Trophoblast cell (in vitro differentiated cells and primary cell): ENCODE measurements around the gene FTO.

ENCODE experiments used
- DNase-seq, 2 donors: peaks; one replicate each; pipeline ENCODE4 v3.0.0-alpha.2; 2016
- H2AFZ ChIP-seq: 2 replicates; pipeline ENCODE4 v1.6.1; 2013; ENCODE audit warnings: low read length, moderate library complexity, mild to moderate bottlenecking; ENCODE audit not compliant: insufficient read depth, poor library complexity
- H2AK5ac ChIP-seq: 2 replicates; pipeline ENCODE4 v1.6.1; 2013; ENCODE audit warnings: mild to moderate bottlenecking, low read length
- H2BK120ac ChIP-seq: 2 replicates; pipeline ENCODE4 v1.6.1; 2013; ENCODE audit warnings: low read length, mild to moderate bottlenecking, moderate library complexity; ENCODE audit not compliant: insufficient read depth, poor library complexity
- H2BK12ac ChIP-seq: 2 replicates; pipeline ENCODE4 v1.6.1; 2013; ENCODE audit warnings: mild to moderate bottlenecking, low read length, moderate library complexity
- H2BK5ac ChIP-seq: 2 replicates; pipeline ENCODE4 v1.6.1; 2013; ENCODE audit warnings: low read length, low read depth, moderate library complexity, mild to moderate bottlenecking; ENCODE audit not compliant: poor library complexity
- H3K14ac ChIP-seq: 2 replicates; pipeline ENCODE4 v1.6.1; 2013; ENCODE audit warnings: mild to moderate bottlenecking, low read length
- H3K18ac ChIP-seq: 2 replicates; pipeline ENCODE4 v1.6.1; 2013; ENCODE audit warnings: mild to moderate bottlenecking, low read length
- H3K23ac ChIP-seq: 2 replicates; pipeline ENCODE4 v1.6.1; 2013; ENCODE audit warnings: low read length
- H3K27ac ChIP-seq: 2 replicates; pipeline ENCODE4 v1.5.1; 2013; ENCODE audit warnings: low read depth, mild to moderate bottlenecking, inconsistent platforms, low read length, moderate library complexity
- H3K27me3 ChIP-seq: 2 replicates; pipeline ENCODE4 v1.6.1; 2013; ENCODE audit warnings: inconsistent platforms, mild to moderate bottlenecking, low read length, moderate library complexity; ENCODE audit not compliant: insufficient read depth
- H3K36me3 ChIP-seq, 2 experiments: 1 replicate in 1 of 2; 2 replicates in 1 of 2; pipeline ENCODE4 v1.6.1; 2013; ENCODE audit warnings: low read length in 2 of 2, mild to moderate bottlenecking in 2 of 2, moderate library complexity in 1 of 2; ENCODE audit not compliant: insufficient read depth in 2 of 2, control insufficient read depth in 1 of 2
- H3K4ac ChIP-seq: 2 replicates; pipeline ENCODE4 v1.6.1; 2013; ENCODE audit warnings: low read depth, mild to moderate bottlenecking, low read length, moderate library complexity
- H3K4me1 ChIP-seq, 2 experiments: 1 replicate in 1 of 2; 2 replicates in 1 of 2; pipeline ENCODE4 v1.6.1; 2013; ENCODE audit warnings: low read length in 2 of 2, mild to moderate bottlenecking in 2 of 2, moderate library complexity in 1 of 2; ENCODE audit not compliant: insufficient read depth in 2 of 2, control insufficient read depth in 1 of 2
- H3K4me2 ChIP-seq: 2 replicates; pipeline ENCODE4 v1.6.1; 2013; ENCODE audit warnings: inconsistent platforms, mild to moderate bottlenecking, low read length, moderate library complexity
- H3K4me3 ChIP-seq: 2 replicates; pipeline ENCODE4 v1.5.1; 2013; ENCODE audit warnings: mild to moderate bottlenecking, low read depth, low read length, inconsistent platforms
- H3K79me1 ChIP-seq: one replicate; pipeline ENCODE4 v1.6.1; 2013; ENCODE audit warnings: low read length
- H3K79me2 ChIP-seq: 2 replicates; pipeline ENCODE4 v1.6.1; 2013; ENCODE audit warnings: low read length, mild to moderate bottlenecking; ENCODE audit not compliant: control insufficient read depth, insufficient read depth, poor library complexity
- H3K9ac ChIP-seq: 2 replicates; pipeline ENCODE4 v1.6.1; 2013; ENCODE audit warnings: mild to moderate bottlenecking, low read length
- H3K9me3 ChIP-seq: 2 replicates; pipeline ENCODE4 v1.6.1; 2013; ENCODE audit warnings: low read depth, mild to moderate bottlenecking, control low read depth, inconsistent platforms, low read length; ENCODE audit not compliant: insufficient read depth
- H4K12ac ChIP-seq: 2 replicates; pipeline ENCODE4 v1.6.1; 2013; ENCODE audit warnings: low read depth, mild to moderate bottlenecking, low read length, moderate library complexity
- H4K8ac ChIP-seq: 2 replicates; pipeline ENCODE4 v1.6.1; 2013; ENCODE audit warnings: low read depth, mild to moderate bottlenecking, low read length, moderate library complexity
- H4K91ac ChIP-seq: one replicate; pipeline ENCODE4 v1.6.1; 2013; ENCODE audit warnings: low read depth, mild to moderate bottlenecking, low read length, moderate library complexity
- WGBS: extraction: QIAGEN DNeasy Blood & Tissue Kit; methylation state at CpG from one replicate; pipeline ENCODE4 v1.1.7; 2013; ENCODE audit warnings: missing lambda C conversion rate; ENCODE audit not compliant: insufficient read length, insufficient coverage; ENCODE audit errors: extremely low coverage; 5-methylcytosine and 5-hydroxymethylcytosine counted together

Gene FTO

DNA sequence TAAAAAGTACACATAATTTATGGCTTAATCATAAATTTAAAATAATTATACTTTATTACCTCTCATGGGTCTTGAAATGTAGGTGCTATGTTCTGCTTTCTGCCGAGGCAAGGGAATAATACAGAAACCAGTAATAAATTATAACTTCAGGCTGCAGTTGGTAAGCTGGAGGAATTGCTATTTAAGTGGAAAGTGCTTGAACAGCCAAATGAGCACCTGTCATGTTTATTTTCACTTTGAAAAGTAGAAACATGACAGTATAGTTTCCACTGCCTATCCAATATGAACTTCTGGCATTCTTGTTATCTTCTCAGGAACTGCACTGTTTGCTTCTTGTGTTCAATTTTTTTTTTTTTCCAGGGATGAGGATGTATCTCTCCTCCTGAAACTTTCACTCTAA is 146.0 kb downstream of the FTO start:
- Histone ChIP-seq H3K27me3 (no peaks in the 10 kb centered on the region), H3K36me3 (no peaks in the 10 kb centered on the region), H3K9ac (no peak overlapping the region), H4K91ac (no peak overlapping the region), H4K8ac (no peak overlapping the region), H3K9me3 (no peaks in the 10 kb centered on the region), H3K18ac (no peak overlapping the region), H3K79me2 (no peaks in the 10 kb centered on the region), H2AK5ac (no peak overlapping the region), H3K4ac (no peak overlapping the region), H2BK12ac (no peak overlapping the region), H3K27ac (no peak overlapping the region), H3K4me3 (no peak overlapping the region), H2AFZ (no peak overlapping the region), H4K12ac (no peak overlapping the region), H3K4me1 (no peaks in the 10 kb centered on the region), H2BK120ac (no peak overlapping the region), H2BK5ac (no peak overlapping the region), H3K23ac (no peak overlapping the region), H3K79me1 (no peaks in the 10 kb centered on the region), H3K4me2 (no peak overlapping the region), H3K14ac (no peak overlapping the region)
- no peak for DNase-seq
- no CpG with 5 or more reads among the region's 1 CpG for WGBS

DNA sequence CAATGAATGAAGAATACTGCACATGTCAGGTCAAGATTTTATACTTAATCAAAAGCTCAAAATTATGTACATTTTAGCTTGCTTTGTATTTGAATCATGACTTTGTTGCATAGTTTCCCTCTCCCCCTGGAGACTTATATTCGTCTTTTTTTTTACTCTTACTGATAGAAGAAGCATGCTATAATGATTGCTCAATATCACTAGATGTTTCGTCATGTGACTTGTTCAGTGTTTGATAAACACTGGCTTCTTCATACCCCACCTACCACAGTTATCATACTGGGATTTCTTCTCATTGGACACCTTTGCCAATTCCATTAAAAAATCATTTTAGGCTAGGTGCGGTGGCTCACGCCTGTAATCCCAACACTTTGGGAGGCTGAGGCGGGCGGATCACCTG is 148.7 kb downstream of the FTO start:
- H4K8ac ChIP-seq = no peak overlapping the region
- no CpG with 5 or more reads among the region's 6 CpGs for WGBS
- H2BK5ac ChIP-seq = no peak overlapping the region
- H2BK12ac ChIP-seq = no peak overlapping the region
- H3K79me1 ChIP-seq = no peaks in the 10 kb centered on the region
- no peaks in the 10 kb centered on the region for H3K36me3 ChIP-seq
- H3K23ac ChIP-seq = no peak overlapping the region
- H3K9me3 ChIP-seq = no peaks in the 10 kb centered on the region
- H2AK5ac ChIP-seq = no peak overlapping the region
- no peak overlapping the region for H4K12ac ChIP-seq
- H2AFZ ChIP-seq = no peak overlapping the region
- no peak overlapping the region for H3K14ac ChIP-seq
- no peak overlapping the region for H3K4ac ChIP-seq
- DNase-seq = no peak
- H3K4me1 ChIP-seq = no peaks in the 10 kb centered on the region
- H3K27me3 ChIP-seq = no peaks in the 10 kb centered on the region
- H2BK120ac ChIP-seq = no peak overlapping the region
- H3K4me2 ChIP-seq = no peak overlapping the region
- H3K79me2 ChIP-seq = no peaks in the 10 kb centered on the region
- H3K9ac ChIP-seq = no peak overlapping the region
- H3K4me3 ChIP-seq = no peak overlapping the region
- H3K27ac ChIP-seq = no peak overlapping the region
- no peak overlapping the region for H4K91ac ChIP-seq
- no peak overlapping the region for H3K18ac ChIP-seq

DNA sequence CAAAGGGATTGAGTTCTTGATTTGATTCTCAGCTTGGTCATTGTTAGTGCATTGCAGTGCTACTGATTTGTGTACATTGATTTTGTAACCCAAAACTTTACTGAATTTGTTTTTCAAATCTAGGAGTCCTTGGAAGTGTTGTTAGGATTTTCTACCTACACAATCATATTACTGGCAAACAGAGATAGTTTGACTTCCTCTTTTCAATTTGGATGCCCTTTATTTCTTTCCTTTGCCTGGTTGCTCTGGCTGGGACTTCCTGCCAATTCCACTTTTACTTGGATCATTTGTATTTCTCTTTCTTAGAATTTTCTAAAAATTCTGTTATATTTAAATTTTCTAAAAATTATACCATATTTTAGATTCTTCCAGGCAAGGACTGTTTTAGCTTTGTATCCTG is 151.1 kb downstream of the FTO start:
- Histone ChIP-seq H3K18ac (no peak overlapping the region), H4K8ac (no peak overlapping the region), H4K12ac (no peak overlapping the region), H2BK12ac (no peak overlapping the region), H3K79me2 (no peaks in the 10 kb centered on the region), H3K23ac (no peak overlapping the region), H3K4me1 (no peaks in the 10 kb centered on the region), H3K9ac (no peak overlapping the region), H4K91ac (no peak overlapping the region), H3K4me3 (no peak overlapping the region), H3K4ac (no peak overlapping the region), H3K27ac (no peak overlapping the region), H3K36me3 (no peaks in the 10 kb centered on the region), H3K27me3 (no peaks in the 10 kb centered on the region), H3K9me3 (no peaks in the 10 kb centered on the region), H3K4me2 (no peak overlapping the region), H2BK120ac (no peak overlapping the region), H2AFZ (no peak overlapping the region), H3K79me1 (no peaks in the 10 kb centered on the region), H2BK5ac (no peak overlapping the region), H3K14ac (no peak overlapping the region), H2AK5ac (no peak overlapping the region)
- DNase-seq = no peak

DNA sequence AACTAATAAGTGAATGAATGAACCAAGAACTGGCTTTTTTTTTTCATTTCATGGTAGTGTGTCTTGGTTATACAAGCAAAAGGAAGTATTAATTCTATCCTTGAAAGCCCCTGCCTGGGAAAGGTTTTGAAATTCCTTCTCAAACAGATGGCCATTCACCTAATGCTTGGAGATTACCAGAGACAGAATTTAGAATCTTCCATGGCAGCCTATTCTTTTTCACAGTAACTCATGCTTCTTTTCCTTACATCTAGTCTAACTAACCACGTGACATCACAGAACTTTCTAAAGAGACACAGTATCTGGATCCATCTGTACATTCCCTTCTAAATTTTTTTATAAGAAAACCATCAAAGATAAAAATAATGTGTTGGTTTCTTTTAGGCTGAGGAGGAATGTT is 151.6 kb downstream of the FTO start:
- Histone ChIP-seq H3K4ac (no peak overlapping the region), H3K18ac (no peak overlapping the region), H3K27ac (no peak overlapping the region), H2AK5ac (no peak overlapping the region), H3K9ac (no peak overlapping the region), H4K12ac (no peak overlapping the region), H2AFZ (no peak overlapping the region), H4K91ac (no peak overlapping the region), H3K14ac (no peak overlapping the region), H3K4me2 (no peak overlapping the region), H3K4me1 (no peaks in the 10 kb centered on the region), H2BK12ac (no peak overlapping the region), H3K27me3 (no peaks in the 10 kb centered on the region), H2BK120ac (no peak overlapping the region), H3K36me3 (no peaks in the 10 kb centered on the region), H3K23ac (no peak overlapping the region), H3K79me2 (no peaks in the 10 kb centered on the region), H3K9me3 (no peaks in the 10 kb centered on the region), H3K4me3 (no peak overlapping the region), H3K79me1 (no peaks in the 10 kb centered on the region), H2BK5ac (no peak overlapping the region), H4K8ac (no peak overlapping the region)
- DNase-seq = no peak
- no CpG with 5 or more reads among the region's 1 CpG for WGBS
